Muscle layer of duodenum (tissue), 2 donors: ENCODE measurements around the gene ALOX5AP.

ENCODE experiments used
- H3K27ac ChIP-seq: one replicate; pipeline ENCODE4 v1.7.0; 2013; ENCODE audit warnings: mild to moderate bottlenecking, low read length
- H3K27me3 ChIP-seq: one replicate; pipeline ENCODE4 v1.7.0; 2013; ENCODE audit warnings: low read depth, mild to moderate bottlenecking, control low read depth, low read length
- H3K36me3 ChIP-seq, 2 donors: one replicate each; pipeline ENCODE4 v1.7.0; 2013; ENCODE audit warnings: low read length in 2 of 2, control low read depth in 1 of 2, mild to moderate bottlenecking in 1 of 2; ENCODE audit not compliant: insufficient read depth in 2 of 2, control insufficient read depth in 1 of 2
- H3K4me1 ChIP-seq, 2 donors: one replicate each; pipeline ENCODE4 v1.7.0; 2013; ENCODE audit warnings: low read length in 2 of 2, mild to moderate bottlenecking in 2 of 2, control low read depth in 1 of 2, moderate library complexity in 1 of 2; ENCODE audit not compliant: insufficient read depth in 2 of 2, control insufficient read depth in 1 of 2
- H3K4me3 ChIP-seq, 2 donors: one replicate each; pipeline ENCODE4 v1.7.0; 2013; ENCODE audit warnings: low read length in 2 of 2, low read depth in 1 of 2, mild to moderate bottlenecking in 1 of 2
- H3K9me3 ChIP-seq, 2 donors: one replicate each; pipeline ENCODE4 v1.7.0; 2013; ENCODE audit warnings: low read length in 2 of 2, control low read depth in 1 of 2, mild to moderate bottlenecking in 1 of 2; ENCODE audit not compliant: control insufficient read depth in 1 of 2
- donor health status: healthy.

ALOX5AP gene

DNA sequence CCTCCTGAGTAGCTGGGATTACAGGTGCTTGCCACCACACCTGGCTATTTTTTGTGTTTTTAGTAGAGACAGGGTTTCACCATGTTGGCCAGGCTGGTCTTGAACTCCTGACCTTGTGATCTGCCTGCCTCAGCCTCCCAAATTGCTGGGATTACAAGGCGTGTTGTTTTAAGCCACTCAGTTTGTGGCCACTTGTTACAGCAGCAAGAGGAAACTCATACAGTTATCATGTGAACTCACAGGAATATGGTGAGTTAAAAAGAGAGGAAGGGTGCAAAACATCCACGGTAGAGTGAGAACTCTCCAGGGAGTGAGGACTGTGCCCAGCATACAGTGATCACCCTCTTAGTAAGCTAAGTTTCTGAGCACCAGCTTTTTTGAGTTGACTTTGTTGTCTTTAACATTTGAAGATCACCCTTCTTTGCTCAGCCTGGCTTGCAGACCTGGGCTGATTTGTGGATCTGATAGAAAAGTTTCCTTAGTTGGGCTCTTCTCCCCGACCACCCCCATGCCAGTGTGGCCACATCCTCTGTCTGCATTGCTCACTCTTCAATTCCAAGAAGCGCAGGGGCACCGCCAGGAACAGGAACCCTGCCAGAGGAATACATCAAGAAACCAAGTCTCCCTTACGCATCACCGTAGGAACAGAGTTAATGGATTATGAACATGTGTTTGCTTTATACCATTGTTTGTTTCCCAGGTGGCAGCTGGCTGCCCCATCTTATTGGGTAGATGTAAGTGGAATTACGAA lies 16.0 kb downstream of the ALOX5AP start:
- Histone ChIP-seq H3K9me3 (no peaks in the 10 kb centered on the region), H3K4me3 (no peak overlapping the region), H3K27ac (no peak overlapping the region), H3K4me1 (no peaks in the 10 kb centered on the region), H3K36me3 (no peaks in the 10 kb centered on the region), H3K27me3 (no peaks in the 10 kb centered on the region)

DNA sequence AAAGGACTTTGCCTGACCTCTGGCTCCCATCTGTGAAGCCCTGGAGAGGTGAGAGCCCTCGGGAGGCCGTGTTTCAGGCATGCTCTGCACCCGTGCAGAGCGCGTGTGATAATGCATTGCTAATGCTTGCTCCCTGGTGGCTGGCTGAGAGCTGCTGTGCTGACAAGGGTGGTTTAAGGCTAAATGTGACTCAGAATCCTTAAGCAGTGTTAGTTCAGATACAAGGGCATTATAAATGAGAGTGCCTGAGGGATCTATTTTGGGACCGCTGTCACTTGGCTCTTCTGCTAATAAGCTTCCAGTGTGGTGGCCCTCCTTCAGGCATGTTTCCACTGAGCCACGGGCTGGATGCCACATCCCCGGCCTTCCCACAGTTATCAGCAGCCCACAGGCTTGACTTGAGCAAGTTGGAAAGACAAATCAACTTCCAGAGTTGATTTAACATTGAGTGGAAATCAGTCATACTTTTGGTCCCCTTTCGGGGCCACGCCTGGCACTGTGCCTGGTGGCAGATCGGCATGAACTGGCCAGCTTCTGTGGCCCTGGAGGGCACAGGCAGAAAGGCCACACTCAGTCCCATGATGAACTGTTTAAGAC lies 17.0 kb downstream of the ALOX5AP start:
- H3K36me3 ChIP-seq = no peaks in the 10 kb centered on the region
- no peak overlapping the region for H3K27ac ChIP-seq

DNA sequence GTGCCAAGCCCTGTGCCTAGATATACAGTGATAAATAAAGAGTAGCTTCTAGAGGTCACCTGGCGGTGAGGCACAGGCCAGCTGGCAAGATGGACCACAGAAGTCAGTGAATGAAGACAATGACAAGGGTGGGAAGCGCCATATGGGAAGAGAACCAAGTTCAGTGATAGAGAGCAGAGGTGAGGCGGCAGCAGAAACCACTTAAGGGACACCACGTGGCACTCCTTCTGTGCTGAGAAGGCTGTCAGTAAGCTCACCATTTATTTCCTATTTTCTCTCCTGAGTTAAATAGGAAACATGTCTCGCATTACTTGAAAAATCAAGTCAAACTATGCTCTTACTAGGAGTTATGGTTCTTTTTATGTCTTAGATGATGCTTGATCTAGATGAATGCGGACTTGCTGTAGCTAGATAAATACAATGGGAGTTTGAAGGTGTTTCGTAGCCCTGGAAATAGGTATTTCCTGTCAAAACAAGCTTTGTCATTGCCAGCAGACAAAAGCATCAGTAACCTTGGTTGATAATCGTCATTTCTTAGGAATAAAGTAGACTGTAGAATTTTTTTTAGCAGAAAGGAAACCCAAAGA lies 17.8 kb downstream of the ALOX5AP start:
- no peaks in the 10 kb centered on the region for H3K9me3 ChIP-seq
- no peaks in the 10 kb centered on the region for H3K4me1 ChIP-seq
- no peaks in the 10 kb centered on the region for H3K27me3 ChIP-seq
- no peaks in the 10 kb centered on the region for H3K36me3 ChIP-seq
- no peak overlapping the region for H3K27ac ChIP-seq
- no peak overlapping the region for H3K4me3 ChIP-seq

More for the DNA sequence above, 17.0 kb downstream of the ALOX5AP start:
- Histone ChIP-seq H3K4me1 (no peaks in the 10 kb centered on the region), H3K27me3 (no peaks in the 10 kb centered on the region), H3K4me3 (no peak overlapping the region), H3K9me3 (no peaks in the 10 kb centered on the region)

DNA sequence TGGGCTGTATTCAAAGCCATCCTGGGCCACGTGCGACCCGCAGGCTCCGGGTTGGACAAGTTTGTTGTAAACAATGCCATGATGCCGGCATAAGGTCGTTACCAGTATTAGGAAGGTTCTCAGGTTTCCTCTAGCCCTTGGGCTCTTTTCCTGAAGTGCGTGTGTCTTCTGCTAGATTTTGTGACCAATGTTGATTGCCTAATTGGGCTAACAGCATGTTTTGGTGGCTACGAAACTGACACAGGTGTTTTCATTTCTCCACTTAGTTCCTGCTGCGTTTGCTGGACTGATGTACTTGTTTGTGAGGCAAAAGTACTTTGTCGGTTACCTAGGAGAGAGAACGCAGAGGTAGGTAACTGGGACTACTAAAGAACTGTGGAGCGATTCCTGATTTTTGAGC lies 20.3 kb downstream of the ALOX5AP start:
- H3K27ac ChIP-seq = no peak overlapping the region
- peaks cover 0 to 4% of the 10 kb centered on the region in 2 donors for H3K36me3 ChIP-seq

DNA sequence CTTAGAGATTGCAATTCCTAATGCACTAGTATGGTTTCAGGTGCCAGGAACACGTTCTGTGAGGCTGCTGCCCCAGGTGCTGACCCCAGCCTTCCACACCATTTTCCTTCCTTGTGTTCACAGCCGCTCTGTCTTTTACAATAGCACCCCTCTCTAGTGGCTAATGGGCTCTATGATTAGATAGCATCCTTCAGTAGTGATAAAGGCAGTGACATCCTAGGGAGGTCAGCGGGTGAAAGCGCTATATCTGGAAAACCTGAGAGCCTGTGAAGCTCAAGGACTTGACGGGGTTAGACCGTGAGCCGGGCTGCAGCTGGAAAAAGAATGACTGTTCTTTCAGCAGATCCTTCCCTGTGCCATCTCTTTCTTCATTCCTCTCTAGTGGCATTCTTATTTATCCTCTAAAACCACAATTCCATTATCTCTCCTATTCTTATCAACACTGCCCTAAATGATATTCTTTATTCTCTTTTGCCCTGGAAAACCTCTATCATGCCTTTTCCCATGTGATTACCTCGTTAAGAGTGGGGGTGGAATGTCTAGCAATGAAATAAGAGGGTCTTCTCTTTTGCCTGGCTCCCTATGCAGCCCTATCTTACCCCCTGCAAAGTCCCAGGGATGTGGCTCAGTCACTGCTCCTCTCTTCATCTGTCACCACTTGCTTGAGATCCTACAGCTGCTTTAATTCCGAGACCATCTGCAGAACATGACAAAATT lies 21.8 kb downstream of the ALOX5AP start:
- Histone ChIP-seq H3K9me3 (no peaks in the 10 kb centered on the region), H3K27me3 (no peaks in the 10 kb centered on the region), H3K36me3 (peaks cover 0 to 4% of the 10 kb centered on the region in 2 donors), H3K4me3 (no peak overlapping the region), H3K27ac (no peak overlapping the region), H3K4me1 (no peaks in the 10 kb centered on the region)

More for the DNA sequence above, 20.3 kb downstream of the ALOX5AP start:
- H3K9me3 ChIP-seq = no peaks in the 10 kb centered on the region
- no peaks in the 10 kb centered on the region for H3K27me3 ChIP-seq
- no peaks in the 10 kb centered on the region for H3K4me1 ChIP-seq
- H3K4me3 ChIP-seq = no peak overlapping the region

DNA sequence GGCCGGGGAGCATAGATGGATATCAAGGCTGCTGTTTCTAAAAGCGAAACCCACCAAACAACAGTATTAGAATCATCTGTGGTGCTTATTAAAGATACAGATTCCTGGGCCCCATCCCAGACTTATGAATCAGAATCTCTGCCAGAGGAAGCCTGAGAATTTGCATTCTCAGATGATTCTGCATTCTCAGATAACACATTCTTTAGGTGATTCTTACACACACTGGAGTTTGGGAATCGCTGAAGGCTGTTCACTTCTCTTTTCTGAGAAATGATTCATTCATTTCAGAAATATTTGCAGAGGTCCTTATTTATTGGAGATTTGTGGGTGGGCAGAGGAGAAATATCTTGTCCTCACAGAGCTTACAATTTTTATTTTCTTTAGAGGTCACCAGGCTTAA lies 24.4 kb downstream of the ALOX5AP start:
- Histone ChIP-seq H3K36me3 (peaks cover 0 to 4% of the 10 kb centered on the region in 2 donors), H3K27ac (no peak overlapping the region), H3K4me3 (no peak overlapping the region), H3K27me3 (no peaks in the 10 kb centered on the region), H3K9me3 (no peaks in the 10 kb centered on the region), H3K4me1 (no peaks in the 10 kb centered on the region)

DNA sequence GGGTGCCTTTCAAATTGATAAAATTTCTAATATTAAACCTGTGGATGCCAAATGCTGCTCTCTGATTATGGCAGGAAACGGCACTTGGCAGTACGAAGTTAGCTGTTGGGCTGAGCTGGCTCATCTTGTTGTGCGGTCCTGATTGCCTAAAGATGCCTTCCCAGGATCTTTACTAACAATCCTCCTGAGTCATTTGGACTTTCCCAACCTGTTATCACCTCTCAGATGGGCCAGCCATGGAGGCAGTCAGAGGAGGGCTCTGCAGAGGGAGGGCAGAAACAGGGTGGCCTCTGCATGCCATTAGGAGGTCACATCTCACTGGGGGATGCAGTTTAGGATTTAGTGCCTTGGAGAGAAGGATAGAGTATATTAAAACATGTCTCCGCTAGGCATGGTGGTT lies 27.3 kb downstream of the ALOX5AP start:
- Histone ChIP-seq H3K27me3 (no peaks in the 10 kb centered on the region), H3K36me3 (peaks cover 0 to 4% of the 10 kb centered on the region in 2 donors), H3K4me3 (no peak overlapping the region), H3K27ac (no peak overlapping the region), H3K9me3 (no peaks in the 10 kb centered on the region), H3K4me1 (no peaks in the 10 kb centered on the region)

DNA sequence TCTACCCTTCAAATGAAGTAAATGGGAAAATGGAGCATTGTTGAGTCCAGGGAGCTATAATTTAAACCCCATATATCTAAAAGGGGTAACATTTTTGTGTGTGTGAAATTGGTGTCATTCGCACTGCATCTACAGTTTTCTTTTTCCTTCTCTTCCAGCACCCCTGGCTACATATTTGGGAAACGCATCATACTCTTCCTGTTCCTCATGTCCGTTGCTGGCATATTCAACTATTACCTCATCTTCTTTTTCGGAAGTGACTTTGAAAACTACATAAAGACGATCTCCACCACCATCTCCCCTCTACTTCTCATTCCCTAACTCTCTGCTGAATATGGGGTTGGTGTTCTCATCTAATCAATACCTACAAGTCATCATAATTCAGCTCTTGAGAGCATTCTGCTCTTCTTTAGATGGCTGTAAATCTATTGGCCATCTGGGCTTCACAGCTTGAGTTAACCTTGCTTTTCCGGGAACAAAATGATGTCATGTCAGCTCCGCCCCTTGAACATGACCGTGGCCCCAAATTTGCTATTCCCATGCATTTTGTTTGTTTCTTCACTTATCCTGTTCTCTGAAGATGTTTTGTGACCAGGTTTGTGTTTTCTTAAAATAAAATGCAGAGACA lies 28.6 kb downstream of the ALOX5AP start:
- no peak overlapping the region for H3K27ac ChIP-seq

DNA sequence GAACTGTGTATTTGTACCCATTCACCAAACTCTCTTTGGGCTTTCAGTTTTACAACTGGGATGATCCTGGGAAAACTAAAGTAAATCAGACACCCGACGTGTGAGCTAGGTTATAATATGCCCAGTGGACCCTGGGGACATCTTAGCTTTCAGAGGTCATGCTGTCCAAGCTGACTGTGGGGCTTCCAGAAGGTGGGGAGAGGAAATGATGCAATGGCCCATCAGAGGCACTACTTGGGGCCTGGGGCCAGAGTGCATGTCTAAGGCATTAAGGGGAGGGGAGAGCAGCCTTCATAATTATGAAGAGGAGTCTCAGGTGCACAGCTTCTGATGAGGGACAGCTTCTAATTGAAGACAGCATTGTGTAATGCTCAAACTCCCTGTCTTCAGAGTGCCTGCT lies 30.9 kb downstream of the ALOX5AP start:
- H3K9me3 ChIP-seq = no peaks in the 10 kb centered on the region
- H3K27ac ChIP-seq = no peak overlapping the region

More for the DNA sequence above, 28.6 kb downstream of the ALOX5AP start:
- no peaks in the 10 kb centered on the region for H3K27me3 ChIP-seq
- no peaks in the 10 kb centered on the region for H3K36me3 ChIP-seq
- no peak overlapping the region for H3K4me3 ChIP-seq
- H3K9me3 ChIP-seq = no peaks in the 10 kb centered on the region
- H3K4me1 ChIP-seq = no peaks in the 10 kb centered on the region

DNA sequence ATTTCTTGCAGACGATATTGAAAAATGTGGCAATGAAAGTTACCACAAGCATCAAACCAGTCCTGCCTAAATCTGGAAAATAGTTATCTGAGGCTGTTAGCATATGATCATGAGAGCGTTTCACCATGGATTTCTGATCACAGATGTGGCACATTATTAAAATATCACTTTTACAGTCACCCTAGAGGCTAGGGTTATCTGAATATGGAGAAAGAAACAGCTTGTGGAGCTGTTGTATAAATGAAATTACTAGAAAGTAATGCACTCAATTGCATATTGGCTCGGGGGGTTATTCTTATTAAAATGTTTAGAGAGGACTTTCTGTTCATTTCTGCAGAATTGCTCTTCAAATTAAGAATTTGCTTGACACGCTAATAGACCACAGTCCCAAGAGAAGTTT lies 35.6 kb downstream of the ALOX5AP start:
- Histone ChIP-seq H3K4me3 (no peak overlapping the region), H3K9me3 (peaks cover 0 to 3% of the 10 kb centered on the region in 2 donors), H3K4me1 (no peaks in the 10 kb centered on the region), H3K27ac (no peak overlapping the region), H3K27me3 (no peaks in the 10 kb centered on the region), H3K36me3 (no peaks in the 10 kb centered on the region)

More for the DNA sequence above, 30.9 kb downstream of the ALOX5AP start:
- Histone ChIP-seq H3K36me3 (no peaks in the 10 kb centered on the region), H3K27me3 (no peaks in the 10 kb centered on the region), H3K4me3 (no peak overlapping the region), H3K4me1 (no peaks in the 10 kb centered on the region)

DNA sequence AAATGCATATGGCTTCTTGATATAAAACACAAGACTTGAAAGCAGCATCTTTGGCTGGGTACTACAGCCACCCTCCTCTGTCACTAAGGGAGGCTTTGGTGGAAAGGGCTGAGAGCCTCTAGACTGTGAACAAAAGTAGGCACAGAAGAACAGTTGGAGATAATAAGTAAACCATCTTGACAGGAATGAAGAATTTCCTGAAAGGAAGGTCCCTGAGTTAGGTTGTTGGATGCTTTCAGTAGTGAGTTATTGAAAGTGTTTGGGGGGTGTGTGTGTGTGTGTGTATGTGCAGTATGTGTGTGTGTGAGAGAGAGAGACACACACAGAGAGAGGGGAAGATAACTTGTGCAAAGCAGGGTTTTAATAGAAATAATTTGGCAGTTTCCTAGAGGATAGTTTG lies 38.2 kb downstream of the ALOX5AP start:
- no peaks in the 10 kb centered on the region for H3K36me3 ChIP-seq
- peaks cover 0 to 3% of the 10 kb centered on the region in 2 donors for H3K9me3 ChIP-seq
- H3K4me1 ChIP-seq = no peaks in the 10 kb centered on the region
- H3K4me3 ChIP-seq = no peak overlapping the region
- H3K27me3 ChIP-seq = no peaks in the 10 kb centered on the region
- no peak overlapping the region for H3K27ac ChIP-seq
